Sigmoid colon (tissue), 4 donors: Measurements from ENCODE around the gene KRTAP10-5.

Experiments
- CTCF ChIP-seq, 4 experiments: fragments of 450-650 bp in 3 of 4; fragments of 200-600 bp in 1 of 4; IDR thresholded peaks; one replicate each; pipeline ENCODE4 v1.5.1; 2016 to 2019; ENCODE audit warnings: antibody characterized with exemption in 4 of 4, mild to moderate bottlenecking in 3 of 4, moderate library complexity in 2 of 4
- EP300 ChIP-seq, 4 donors: sonication (generic); formaldehyde crosslinking; IDR thresholded peaks; one replicate each; pipeline ENCODE4 v1.6.1; 2017; ENCODE audit warnings: antibody characterized with exemption in 4 of 4

GRCh38 chr21:44548922-44549321, 31.5 kb downstream of the KRTAP10-5 start:
- TF ChIP-seq CTCF (IDR thresholded peaks at IDR 0.05) (no peak), EP300 (IDR thresholded peaks at IDR 0.05) (no peak)
